ENCODE results near the gene BTBD9. TPM values are rescaled to one million over a fixed set of nuclear protein-coding genes. Genes with fewer than 3 reads are reported as not detected.

The BTBD9 gene
- total RNA-seq, 2 donors from 2014 or later = 14.2 to 18.2 TPM

DNA sequence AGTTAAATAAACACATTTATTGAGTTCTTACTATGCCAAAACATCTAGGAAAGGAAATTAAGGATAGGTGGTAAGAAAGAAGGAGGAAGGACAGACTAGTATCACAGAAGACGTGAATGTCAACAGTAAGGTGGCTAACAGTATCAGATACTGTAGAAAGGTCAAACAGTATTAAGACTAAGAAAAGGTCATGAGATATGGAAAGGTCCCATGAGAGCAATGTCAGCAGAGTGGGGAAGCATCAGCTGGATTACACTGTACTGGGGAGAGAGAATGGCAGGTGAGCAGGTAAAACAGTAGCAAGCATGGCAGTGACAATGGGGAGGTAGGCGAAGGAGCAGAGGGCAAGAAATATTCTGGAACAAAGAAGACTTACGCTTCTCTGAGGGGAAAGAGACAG is 45.2 kb upstream of the BTBD9 start:
- no peaks in the 10 kb centered on the region for H3K27me3 ChIP-seq
- peaks cover 24% of the 10 kb centered on the region for H3K36me3 ChIP-seq
- TF ChIP-seq, protein P1, sequence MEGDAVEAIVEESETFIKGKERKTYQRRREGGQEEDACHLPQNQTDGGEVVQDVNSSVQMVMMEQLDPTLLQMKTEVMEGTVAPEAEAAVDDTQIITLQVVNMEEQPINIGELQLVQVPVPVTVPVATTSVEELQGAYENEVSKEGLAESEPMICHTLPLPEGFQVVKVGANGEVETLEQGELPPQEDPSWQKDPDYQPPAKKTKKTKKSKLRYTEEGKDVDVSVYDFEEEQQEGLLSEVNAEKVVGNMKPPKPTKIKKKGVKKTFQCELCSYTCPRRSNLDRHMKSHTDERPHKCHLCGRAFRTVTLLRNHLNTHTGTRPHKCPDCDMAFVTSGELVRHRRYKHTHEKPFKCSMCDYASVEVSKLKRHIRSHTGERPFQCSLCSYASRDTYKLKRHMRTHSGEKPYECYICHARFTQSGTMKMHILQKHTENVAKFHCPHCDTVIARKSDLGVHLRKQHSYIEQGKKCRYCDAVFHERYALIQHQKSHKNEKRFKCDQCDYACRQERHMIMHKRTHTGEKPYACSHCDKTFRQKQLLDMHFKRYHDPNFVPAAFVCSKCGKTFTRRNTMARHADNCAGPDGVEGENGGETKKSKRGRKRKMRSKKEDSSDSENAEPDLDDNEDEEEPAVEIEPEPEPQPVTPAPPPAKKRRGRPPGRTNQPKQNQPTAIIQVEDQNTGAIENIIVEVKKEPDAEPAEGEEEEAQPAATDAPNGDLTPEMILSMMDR (IDR thresholded peaks at IDR 0.05) = no peak
- H3K4me1 ChIP-seq = peaks cover 0 to 15% of the 10 kb centered on the region in 2 donors
- H3K27ac ChIP-seq = no peak overlapping the region
- no peak for DNase-seq (ENCODE audit: low spot score)
- no peaks in the 10 kb centered on the region for H3K9me3 ChIP-seq
- H3K4me3 ChIP-seq = no peak overlapping the region

DNA sequence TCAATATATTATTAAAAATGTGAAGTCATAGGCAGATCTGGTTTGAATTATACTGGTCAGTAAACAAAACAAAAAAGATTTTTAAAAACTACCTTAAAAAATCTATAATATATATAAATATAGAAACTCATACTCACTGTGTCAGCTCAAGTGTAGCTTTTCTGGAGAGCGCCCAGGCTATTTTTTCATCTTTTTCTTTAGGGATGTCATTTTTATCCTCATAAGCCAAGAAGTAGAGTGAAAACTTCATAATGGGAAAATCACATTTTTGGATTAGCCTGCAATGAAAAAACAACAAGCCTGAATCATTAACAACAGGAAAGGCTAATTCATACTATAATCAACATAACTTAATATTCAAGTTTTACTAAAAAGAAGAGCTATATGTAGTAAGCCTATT is 44.5 kb upstream of the BTBD9 start:
- H3K36me3 ChIP-seq = peaks cover 26% of the 10 kb centered on the region
- H3K27ac ChIP-seq = no peak overlapping the region
- H3K27me3 ChIP-seq = no peaks in the 10 kb centered on the region
- no peak overlapping the region for H3K4me3 ChIP-seq
- TF ChIP-seq, protein P1 (IDR thresholded peaks at IDR 0.05) = no peak
- no peaks in the 10 kb centered on the region for H3K9me3 ChIP-seq
- DNase-seq (ENCODE audit: low spot score) = no peak
- H3K4me1 ChIP-seq = peaks cover 0 to 15% of the 10 kb centered on the region in 2 donors

DNA sequence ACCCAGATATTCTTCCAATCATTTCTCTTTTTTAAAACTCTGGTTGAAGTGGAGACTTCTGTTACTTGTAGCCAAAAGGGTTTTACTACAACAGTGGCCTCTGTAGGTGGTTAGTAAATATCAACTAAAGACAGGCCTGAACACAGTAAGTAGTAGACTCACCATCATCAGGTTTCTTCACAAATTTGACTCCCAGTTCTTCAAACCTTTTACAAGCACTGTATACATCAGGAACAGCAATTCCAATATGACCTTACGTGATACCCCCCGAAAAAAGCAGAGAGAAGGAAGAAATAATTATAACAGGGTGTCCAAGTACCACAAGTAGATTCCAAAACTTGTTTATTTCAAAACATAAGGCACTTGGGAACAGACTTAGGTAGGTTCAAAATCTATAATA is 42.1 kb upstream of the BTBD9 start:
- Histone ChIP-seq H3K27ac (no peak overlapping the region), H3K4me3 (no peak overlapping the region), H3K27me3 (no peaks in the 10 kb centered on the region), H3K4me1 (peaks cover 0 to 4% of the 10 kb centered on the region in 2 donors), H3K36me3 (peaks cover 37% of the 10 kb centered on the region), H3K9me3 (no peaks in the 10 kb centered on the region)
- no peak for DNase-seq (ENCODE audit: low spot score)
- TF ChIP-seq, protein P1 (IDR thresholded peaks at IDR 0.05) = no peak

DNA sequence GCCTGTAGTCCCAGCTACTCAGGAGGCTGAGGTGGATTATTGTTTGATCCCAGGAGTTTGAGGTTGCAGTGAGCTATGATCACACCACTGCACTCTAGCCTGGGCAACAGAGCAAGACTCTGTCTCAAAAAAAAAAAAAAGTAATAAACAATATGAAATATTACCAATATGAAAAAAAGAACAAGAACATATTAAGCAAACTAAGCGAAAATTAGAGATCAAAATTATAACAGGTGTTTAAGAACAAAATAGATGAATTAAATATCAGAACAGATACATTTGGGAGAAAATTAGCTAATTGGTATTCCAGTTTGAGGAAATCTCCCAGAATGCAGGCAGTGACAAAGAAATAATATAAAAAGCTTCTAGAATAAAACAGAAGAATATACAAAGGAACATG is 39.9 kb upstream of the BTBD9 start:
- no peak for DNase-seq (ENCODE audit: low spot score)
- Histone ChIP-seq H3K27me3 (no peaks in the 10 kb centered on the region), H3K36me3 (peaks cover 50% of the 10 kb centered on the region), H3K9me3 (no peaks in the 10 kb centered on the region), H3K27ac (no peak overlapping the region), H3K4me3 (no peak overlapping the region), H3K4me1 (no peaks in the 10 kb centered on the region)
- TF ChIP-seq, protein P1 (IDR thresholded peaks at IDR 0.05) = no peak

DNA sequence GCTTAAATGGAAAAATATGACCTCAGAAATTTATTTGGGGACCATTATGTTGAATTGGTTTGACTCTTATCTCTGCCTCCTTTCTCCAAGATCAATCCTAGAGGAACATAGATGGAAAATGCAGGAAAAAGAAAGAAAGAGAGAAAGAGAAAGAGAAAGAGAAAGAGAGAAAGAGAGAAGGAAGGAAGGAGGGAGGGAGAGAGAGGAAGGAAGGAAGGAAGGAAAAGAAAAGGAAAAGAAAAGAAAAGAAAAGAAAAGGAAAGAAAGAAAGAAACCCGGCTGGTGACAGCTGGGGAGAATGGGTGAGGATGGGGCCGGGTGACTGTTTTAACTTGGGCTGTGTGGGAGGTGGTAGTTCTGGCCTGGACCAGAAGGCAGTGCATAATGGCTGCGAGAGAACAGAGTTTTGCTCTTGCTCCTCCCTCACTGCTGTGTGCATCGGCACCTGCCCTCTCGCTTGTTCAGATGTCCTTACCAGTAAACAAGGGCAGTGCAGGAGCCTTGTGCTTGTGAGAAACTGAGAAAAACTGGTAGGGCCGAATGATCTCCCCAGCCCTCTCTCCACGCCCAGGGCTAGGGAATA is 38.5 kb upstream of the BTBD9 start:
- no peaks in the 10 kb centered on the region for H3K9me3 ChIP-seq
- TF ChIP-seq, protein P1 (IDR thresholded peaks at IDR 0.05) = no peak

DNA sequence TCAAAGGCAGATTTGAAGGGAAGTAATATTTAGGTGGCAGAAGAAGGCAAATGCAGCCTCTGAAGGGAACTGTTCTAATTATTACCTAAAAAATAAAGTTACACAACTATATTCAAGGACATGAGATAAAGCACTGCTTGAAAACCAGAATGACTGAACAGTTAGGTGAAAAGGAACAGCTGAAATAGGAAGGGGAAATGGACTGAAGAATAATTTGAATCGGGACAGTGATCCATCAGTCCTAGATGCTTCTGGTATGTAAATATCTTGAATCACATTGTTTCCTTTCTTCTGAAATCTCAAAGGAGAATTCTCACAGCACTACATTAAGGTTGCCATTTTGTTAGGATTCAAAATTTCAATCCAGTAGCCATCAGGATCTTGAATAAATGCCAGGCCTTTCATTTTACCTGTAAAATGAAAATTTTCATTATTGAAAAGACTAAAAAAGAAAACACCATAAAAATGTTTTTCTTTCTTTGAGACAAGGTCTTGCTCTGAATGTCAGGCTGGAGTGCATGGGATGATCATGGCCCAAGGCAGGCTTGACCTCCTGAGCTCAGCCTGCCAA is 37.3 kb upstream of the BTBD9 start:
- H3K36me3 ChIP-seq = peaks cover 41% of the 10 kb centered on the region
- no peak for DNase-seq (ENCODE audit: low spot score)
- H3K4me3 ChIP-seq = no peak overlapping the region
- H3K4me1 ChIP-seq = no peaks in the 10 kb centered on the region
- H3K27me3 ChIP-seq = no peaks in the 10 kb centered on the region
- H3K9me3 ChIP-seq = no peaks in the 10 kb centered on the region
- no peak overlapping the region for H3K27ac ChIP-seq
- TF ChIP-seq, protein P1 (IDR thresholded peaks at IDR 0.05) = no peak

More for the DNA sequence above, 38.5 kb upstream of the BTBD9 start:
- Histone ChIP-seq H3K4me3 (no peak overlapping the region), H3K36me3 (peaks cover 50% of the 10 kb centered on the region), H3K27me3 (no peaks in the 10 kb centered on the region), H3K4me1 (no peaks in the 10 kb centered on the region), H3K27ac (no peak overlapping the region)
- no peak for DNase-seq (ENCODE audit: low spot score)

Measured in right atrium auricular region (tissue), 2 donors.